ENCODE results near the gene PRMT7.

- TF ChIP-seq, protein P1, sequence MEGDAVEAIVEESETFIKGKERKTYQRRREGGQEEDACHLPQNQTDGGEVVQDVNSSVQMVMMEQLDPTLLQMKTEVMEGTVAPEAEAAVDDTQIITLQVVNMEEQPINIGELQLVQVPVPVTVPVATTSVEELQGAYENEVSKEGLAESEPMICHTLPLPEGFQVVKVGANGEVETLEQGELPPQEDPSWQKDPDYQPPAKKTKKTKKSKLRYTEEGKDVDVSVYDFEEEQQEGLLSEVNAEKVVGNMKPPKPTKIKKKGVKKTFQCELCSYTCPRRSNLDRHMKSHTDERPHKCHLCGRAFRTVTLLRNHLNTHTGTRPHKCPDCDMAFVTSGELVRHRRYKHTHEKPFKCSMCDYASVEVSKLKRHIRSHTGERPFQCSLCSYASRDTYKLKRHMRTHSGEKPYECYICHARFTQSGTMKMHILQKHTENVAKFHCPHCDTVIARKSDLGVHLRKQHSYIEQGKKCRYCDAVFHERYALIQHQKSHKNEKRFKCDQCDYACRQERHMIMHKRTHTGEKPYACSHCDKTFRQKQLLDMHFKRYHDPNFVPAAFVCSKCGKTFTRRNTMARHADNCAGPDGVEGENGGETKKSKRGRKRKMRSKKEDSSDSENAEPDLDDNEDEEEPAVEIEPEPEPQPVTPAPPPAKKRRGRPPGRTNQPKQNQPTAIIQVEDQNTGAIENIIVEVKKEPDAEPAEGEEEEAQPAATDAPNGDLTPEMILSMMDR (IDR thresholded peaks at IDR 0.05): no peak
- TF ChIP-seq POLR2AphosphoS5 (IDR thresholded peaks at IDR 0.05; ENCODE audit: low read depth, low read length): no peak
Measured at GRCh38 chr16:68378436-68379415, 67.9 kb downstream of the PRMT7 start.

Measured in Panc1 (cell line).